ENCODE measurements around the gene FBXL22.

DNA sequence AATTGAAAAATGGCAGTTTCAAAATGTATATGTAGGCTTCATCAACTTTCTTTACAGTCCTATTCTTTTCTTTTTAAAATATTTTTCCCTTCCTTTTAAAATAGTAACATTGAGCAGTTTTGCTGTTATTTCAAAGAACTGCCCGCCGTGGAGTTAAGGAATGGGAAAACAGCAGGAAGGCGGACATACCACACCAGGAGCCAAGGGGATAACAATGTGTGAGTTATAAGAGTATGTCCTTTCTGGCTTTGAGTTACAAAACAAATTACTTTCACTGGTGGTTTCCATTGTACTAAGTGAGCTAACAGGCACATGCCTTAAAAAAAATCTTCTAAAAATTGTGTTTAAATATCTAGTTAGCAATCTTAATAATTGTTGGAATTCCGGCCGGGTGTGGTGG, 37.4 kb upstream of the FBXL22 start:
- TF ChIP-seq, protein P1, sequence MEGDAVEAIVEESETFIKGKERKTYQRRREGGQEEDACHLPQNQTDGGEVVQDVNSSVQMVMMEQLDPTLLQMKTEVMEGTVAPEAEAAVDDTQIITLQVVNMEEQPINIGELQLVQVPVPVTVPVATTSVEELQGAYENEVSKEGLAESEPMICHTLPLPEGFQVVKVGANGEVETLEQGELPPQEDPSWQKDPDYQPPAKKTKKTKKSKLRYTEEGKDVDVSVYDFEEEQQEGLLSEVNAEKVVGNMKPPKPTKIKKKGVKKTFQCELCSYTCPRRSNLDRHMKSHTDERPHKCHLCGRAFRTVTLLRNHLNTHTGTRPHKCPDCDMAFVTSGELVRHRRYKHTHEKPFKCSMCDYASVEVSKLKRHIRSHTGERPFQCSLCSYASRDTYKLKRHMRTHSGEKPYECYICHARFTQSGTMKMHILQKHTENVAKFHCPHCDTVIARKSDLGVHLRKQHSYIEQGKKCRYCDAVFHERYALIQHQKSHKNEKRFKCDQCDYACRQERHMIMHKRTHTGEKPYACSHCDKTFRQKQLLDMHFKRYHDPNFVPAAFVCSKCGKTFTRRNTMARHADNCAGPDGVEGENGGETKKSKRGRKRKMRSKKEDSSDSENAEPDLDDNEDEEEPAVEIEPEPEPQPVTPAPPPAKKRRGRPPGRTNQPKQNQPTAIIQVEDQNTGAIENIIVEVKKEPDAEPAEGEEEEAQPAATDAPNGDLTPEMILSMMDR (IDR thresholded peaks at IDR 0.05; ENCODE audit: low read length), result no peak
- no peak for TF ChIP-seq EZH2phosphoT487 (IDR thresholded peaks at IDR 0.05; ENCODE audit: low read length)
